D721Med (cell line): ENCODE measurements around the gene LRRC19.
A peak's percentile ranks its signal among the peaks of the same experiment; 100 is the strongest.

Source experiments
- DNase-seq: peaks from one replicate; pipeline ENCODE4 v3.0.0; 2011; ENCODE audit warnings: low spot score; ENCODE audit not compliant: insufficient read length
- FAIRE-seq: peaks from 2 replicates; lab custom pipeline; 2011; peaks lifted over from hg19 to GRCh38; lab: Jason Lieb, UNC
- TF ChIP-seq, protein P1 (sequence below): IDR thresholded peaks from 2 replicates; pipeline ENCODE4 v1.5.1; 2012; ENCODE audit warnings: mild to moderate bottlenecking, control low read depth; ENCODE audit not compliant: insufficient read depth; ENCODE audit errors: missing control alignments

The LRRC19 gene

DNA sequence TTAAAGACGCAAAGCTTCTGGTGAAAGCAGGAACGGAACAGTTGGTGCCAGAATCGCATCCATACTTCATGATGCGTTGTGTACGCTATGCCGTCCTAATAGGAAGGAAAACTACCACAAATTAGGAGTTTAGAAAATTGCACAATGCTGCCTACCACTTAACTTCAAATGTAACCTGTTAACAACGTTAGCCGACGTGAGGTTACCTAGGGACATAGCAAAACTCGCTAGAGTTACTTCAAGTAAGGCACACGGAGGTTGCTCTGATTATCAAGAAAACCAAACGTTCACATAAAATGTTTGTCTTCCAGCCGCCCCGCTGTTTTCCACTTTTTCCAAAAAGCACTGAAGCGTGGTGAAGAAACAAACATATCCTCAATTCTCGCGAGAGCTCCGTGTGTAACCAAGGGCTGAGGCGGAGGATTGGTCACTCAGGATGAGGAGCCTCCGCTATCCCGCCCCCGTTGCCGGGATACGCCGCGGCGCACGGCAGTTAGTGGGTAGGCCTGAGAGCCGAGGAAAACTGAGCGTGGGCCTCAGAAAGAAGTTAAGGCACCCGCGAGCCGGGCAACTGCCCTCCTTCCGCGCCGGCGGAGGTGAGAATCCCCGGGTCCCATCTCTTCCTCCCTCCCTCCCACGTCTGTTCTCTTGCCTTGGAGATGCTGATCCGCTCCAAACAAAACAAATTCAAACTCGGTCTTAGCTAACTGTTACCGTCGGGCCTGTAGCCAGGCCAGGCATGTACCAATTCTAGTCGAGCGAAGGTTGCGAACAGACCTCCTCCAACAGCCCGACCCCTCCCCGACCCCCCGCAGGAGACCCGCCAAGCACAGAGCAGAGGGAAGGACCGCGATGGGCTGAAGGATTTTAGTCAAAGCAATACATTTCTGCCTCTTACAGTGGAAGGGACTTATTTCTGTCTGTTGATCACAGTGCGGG, 49.3 kb downstream of the LRRC19 start, which contains the start of gene IFT74:
IFT74 (plus strand) TSS at position 492 of the 939 bp plus-strand sequence. CDS start 5,556 bp downstream, outside the sequence.
- DNase-seq (peak; percentile 87), FAIRE-seq (peak; percentile 55)
- TF ChIP-seq, protein P1, sequence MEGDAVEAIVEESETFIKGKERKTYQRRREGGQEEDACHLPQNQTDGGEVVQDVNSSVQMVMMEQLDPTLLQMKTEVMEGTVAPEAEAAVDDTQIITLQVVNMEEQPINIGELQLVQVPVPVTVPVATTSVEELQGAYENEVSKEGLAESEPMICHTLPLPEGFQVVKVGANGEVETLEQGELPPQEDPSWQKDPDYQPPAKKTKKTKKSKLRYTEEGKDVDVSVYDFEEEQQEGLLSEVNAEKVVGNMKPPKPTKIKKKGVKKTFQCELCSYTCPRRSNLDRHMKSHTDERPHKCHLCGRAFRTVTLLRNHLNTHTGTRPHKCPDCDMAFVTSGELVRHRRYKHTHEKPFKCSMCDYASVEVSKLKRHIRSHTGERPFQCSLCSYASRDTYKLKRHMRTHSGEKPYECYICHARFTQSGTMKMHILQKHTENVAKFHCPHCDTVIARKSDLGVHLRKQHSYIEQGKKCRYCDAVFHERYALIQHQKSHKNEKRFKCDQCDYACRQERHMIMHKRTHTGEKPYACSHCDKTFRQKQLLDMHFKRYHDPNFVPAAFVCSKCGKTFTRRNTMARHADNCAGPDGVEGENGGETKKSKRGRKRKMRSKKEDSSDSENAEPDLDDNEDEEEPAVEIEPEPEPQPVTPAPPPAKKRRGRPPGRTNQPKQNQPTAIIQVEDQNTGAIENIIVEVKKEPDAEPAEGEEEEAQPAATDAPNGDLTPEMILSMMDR, result no peak

DNA sequence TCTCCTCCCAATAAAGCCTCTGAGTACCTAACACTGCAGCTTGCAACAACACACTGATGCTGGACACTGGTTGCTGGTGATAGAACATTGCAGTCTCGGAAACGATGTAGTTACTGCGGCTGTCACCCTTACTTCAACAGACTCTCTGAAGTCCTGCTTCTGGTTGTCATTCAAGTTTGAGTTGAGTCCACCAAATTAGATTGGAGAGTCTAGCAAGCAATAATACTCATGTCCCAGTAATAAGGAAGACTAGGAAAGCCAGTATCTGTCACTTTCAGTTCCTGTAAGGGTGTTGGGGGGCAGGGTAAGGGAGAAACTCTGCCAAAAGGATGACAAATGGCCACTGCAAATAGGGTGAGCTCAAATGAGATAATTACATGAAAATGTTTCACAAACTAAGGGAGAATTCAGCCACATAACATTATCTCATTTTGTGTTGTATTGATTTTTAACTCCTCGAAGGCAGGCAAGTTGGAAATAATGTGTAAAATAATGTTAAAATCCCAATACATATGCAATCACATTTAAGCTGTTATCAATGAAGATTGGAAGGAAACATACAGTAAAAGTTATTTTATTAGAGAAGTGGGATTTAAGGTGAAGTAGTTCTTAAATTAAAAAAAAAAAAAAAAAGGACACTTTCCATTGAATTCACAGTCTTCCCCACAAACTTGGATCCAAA, 50.1 kb downstream of the LRRC19 start:
- DNase-seq, result no peak
- FAIRE-seq, result no peak

DNA sequence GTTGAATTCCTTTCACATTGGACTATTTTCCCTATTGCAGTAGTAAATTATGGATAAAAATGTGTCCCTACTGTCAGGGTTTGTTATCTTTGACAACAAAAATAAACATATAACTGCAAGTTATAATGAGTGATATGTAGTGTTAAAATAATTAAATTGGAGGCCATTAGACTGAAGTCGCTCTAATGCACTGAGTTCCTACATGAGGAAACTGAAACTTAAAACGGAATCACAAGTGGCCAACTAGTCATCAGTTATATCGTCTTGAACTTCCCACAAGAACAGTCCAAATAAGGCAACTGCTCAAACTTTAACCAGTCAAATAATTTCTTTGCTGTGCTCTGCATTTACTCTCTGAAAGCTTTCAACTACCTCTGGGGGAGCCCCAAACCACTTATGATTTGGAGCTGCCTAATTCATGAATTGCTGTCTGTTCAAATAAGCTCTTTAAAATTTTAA, 51.4 kb downstream of the LRRC19 start:
- TF ChIP-seq, protein P1, result no peak
- DNase-seq (no peak), FAIRE-seq (no peak)

More for the DNA sequence above, 50.1 kb downstream of the LRRC19 start:
- TF ChIP-seq, protein P1, result no peak

DNA sequence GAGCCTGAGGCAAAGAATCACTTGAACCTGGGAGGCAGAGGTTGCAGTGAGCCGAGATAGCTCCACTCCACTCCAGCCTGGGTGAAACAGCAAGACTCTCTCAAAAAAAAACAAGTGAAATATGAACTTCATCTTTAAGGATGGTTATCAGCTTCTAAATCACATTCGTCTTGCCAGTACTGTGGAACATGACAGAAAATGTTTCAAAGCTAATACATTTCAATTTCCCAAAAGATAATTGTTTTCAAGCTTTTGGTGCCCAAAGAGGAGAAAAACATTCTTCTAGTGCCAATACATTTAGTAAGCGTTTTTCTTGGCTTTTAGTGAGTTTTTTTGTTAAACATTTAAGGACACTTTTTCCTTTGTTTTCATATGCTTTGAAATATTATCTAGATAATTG, 53.7 kb downstream of the LRRC19 start:
- TF ChIP-seq, protein P1, result no peak
- no peak for FAIRE-seq
- DNase-seq, result no peak

DNA sequence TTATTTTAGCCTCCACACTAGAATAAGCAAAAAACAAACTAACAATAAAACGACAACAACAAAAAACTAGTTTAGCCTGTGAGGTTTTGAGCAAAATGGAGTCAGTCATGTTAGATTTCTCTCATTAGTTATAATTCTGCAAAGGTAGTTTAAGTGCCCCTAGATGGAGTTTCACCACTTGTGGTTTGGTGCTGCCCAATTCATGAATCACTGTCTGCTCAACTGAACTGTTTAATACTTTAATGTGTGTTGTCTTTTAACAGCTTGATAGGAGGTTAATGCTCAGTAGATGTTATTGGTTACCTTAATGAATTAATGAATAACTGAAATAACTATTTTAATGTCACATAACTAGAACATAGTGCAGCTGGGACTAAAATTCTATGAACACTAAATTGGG, 55.0 kb downstream of the LRRC19 start:
- TF ChIP-seq, protein P1, result no peak
- DNase-seq (no peak), FAIRE-seq (no peak)

DNA sequence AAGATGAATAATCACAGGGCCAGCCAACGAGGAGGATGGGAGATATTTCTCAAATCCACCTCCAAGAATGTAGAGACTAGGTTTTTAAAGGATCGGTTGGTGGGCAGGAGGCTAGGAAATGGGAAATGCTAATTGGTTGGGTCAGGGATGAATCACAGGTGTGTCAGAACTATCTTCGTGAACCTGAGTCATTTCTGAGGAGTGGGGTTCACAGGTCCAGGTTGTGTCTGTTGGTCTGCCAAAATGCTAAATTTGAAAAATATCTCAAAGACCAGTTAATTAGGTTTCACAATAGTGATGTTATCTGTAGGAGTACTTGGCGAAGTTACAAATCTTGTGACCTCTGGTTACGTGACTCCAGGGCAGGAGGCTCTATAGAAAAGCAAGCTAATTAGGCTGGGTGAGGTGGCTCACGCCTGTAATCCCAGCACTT, 55.8 kb downstream of the LRRC19 start:
- no peak for FAIRE-seq
- DNase-seq, result no peak
- TF ChIP-seq, protein P1, result no peak
